Measurements from ENCODE around the gene BICD1. TPM values are rescaled to one million over a fixed set of nuclear protein-coding genes. Genes with fewer than 3 reads are reported as not detected.

The BICD1 gene
- total and polyA plus RNA-seq, 4 donors, result 6.1 to 22.9 (median 12.8) TPM

DNA sequence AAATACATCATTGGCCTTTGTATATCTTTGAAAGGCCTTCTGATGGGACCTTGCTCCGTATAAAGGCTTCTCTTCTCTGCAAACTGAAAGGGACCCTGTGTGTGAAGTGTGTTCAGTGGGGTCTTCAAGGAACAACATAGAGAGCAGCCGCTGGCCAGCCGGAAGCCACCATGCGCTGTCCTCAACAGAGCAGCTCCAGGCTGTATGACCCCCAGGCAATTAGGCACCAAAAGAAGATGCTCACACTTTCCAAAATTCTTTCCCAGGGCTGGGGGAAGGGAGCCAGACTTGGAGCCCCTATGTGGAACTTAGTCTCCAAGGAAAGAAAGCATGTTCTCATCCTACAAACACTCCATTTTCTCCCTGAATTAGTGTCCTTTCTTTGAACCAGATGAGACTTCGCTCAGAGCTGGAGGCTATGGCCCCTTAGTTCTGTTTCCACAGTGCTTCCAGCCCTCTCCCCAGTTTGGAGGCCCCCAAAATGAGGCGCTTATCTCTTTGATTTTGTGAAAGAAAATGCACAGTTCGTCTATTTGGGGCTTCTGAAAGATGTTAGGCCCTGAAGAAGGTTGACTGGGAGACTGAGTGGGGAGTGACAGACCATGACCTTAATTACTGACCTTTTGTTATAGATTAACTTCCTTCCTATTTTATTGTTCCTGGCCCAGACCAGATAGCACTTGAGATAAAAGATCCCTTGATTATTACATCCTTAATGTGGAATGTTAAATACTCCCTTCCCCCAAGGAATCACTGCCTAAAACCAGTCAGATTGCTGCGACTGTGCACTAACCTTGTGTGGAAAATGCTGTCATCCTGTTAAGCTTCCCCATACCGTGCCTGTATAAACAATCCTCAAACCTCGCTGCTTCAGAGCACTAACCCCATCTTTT is 164.4 kb downstream of the BICD1 start:
- peaks cover 0 to 19% (median 5%) of the 10 kb centered on the region in 5 donors for H3K4me1 ChIP-seq (ENCODE audit: control insufficient read depth in 5 of 5, insufficient read depth in 5 of 5, low read length in 5 of 5)
- H3K27me3 ChIP-seq (ENCODE audit: control insufficient read depth in 3 of 3, insufficient read depth in 3 of 3, low read length in 2 of 3), result no peaks in the 10 kb centered on the region
- ATAC-seq (ENCODE audit: insufficient read depth, low FRiP score), result no peak
- WGBS, 2 donors, result 66 to 68% methylated on average over 10 of the region's 10 CpGs
- peak overlapping the region in 1 of 2 donors; percentile 24 for H3K27ac ChIP-seq (ENCODE audit: low read depth in 1 of 2, low read length in 1 of 2)
- no peaks in the 10 kb centered on the region for H3K36me3 ChIP-seq (ENCODE audit: control insufficient read depth in 4 of 4, insufficient read depth in 4 of 4, low read length in 4 of 4)
- no peak overlapping the region for H3K9ac ChIP-seq (ENCODE audit: insufficient read depth in 1 of 2, low read length in 2 of 2)
- H3K4me3 ChIP-seq, result no peak overlapping the region
- no peaks in the 10 kb centered on the region for H3K9me3 ChIP-seq (ENCODE audit: control insufficient read depth in 4 of 4, insufficient read depth in 3 of 4, low read length in 3 of 4)
- peak in 2 of 3 donors; percentile 21 to 63 for DNase-seq
- TF ChIP-seq CTCF (IDR thresholded peaks at IDR 0.05; ENCODE audit: control extremely low read depth, extremely low read depth), result no peak

- H3K9ac ChIP-seq (ENCODE audit: insufficient read depth in 1 of 2, low read length in 2 of 2), result no peak overlapping the region
- no peak overlapping the region for H3K4me3 ChIP-seq
- no peak overlapping the region for H3K27ac ChIP-seq (ENCODE audit: low read depth in 1 of 2, low read length in 1 of 2)
- WGBS, 2 donors, result 93 to 96% methylated on average over 2 of the region's 2 CpGs
- H3K4me1 ChIP-seq (ENCODE audit: control insufficient read depth in 5 of 5, insufficient read depth in 5 of 5, low read length in 5 of 5), result peaks cover 0 to 19% (median 5%) of the 10 kb centered on the region in 5 donors
- no peaks in the 10 kb centered on the region for H3K36me3 ChIP-seq (ENCODE audit: control insufficient read depth in 4 of 4, insufficient read depth in 4 of 4, low read length in 4 of 4)
- no peak for ATAC-seq (ENCODE audit: insufficient read depth, low FRiP score)
- H3K9me3 ChIP-seq (ENCODE audit: control insufficient read depth in 4 of 4, insufficient read depth in 3 of 4, low read length in 3 of 4), result no peaks in the 10 kb centered on the region
- H3K27me3 ChIP-seq (ENCODE audit: control insufficient read depth in 3 of 3, insufficient read depth in 3 of 3, low read length in 2 of 3), result no peaks in the 10 kb centered on the region
- TF ChIP-seq CTCF (IDR thresholded peaks at IDR 0.05; ENCODE audit: control extremely low read depth, extremely low read depth), result no peak
- DNase-seq, result no peak
These were observed 165.8 kb downstream of the BICD1 start for GRCh38 chr12:32272465-32272864.

GRCh38 chr12:32273063-32273522 is 166.4 kb downstream of the BICD1 start:
- DNase-seq, result peak in 1 of 3 donors; percentile 28
- Histone ChIP-seq H3K4me3 (no peak overlapping the region), H3K36me3 (ENCODE audit: control insufficient read depth in 4 of 4, insufficient read depth in 4 of 4, low read length in 4 of 4) (no peaks in the 10 kb centered on the region), H3K27me3 (ENCODE audit: control insufficient read depth in 3 of 3, insufficient read depth in 3 of 3, low read length in 2 of 3) (no peaks in the 10 kb centered on the region), H3K9ac (ENCODE audit: insufficient read depth in 1 of 2, low read length in 2 of 2) (no peak overlapping the region), H3K4me1 (ENCODE audit: control insufficient read depth in 5 of 5, insufficient read depth in 5 of 5, low read length in 5 of 5) (peaks cover 0 to 19% (median 5%) of the 10 kb centered on the region in 5 donors), H3K27ac (ENCODE audit: low read depth in 1 of 2, low read length in 1 of 2) (no peak overlapping the region), H3K9me3 (ENCODE audit: control insufficient read depth in 4 of 4, insufficient read depth in 3 of 4, low read length in 3 of 4) (no peaks in the 10 kb centered on the region)
- 66 to 69% methylated on average over 4 of the region's 4 CpGs for WGBS, 2 donors
- no peak for ATAC-seq (ENCODE audit: insufficient read depth, low FRiP score)
- no peak for TF ChIP-seq CTCF (IDR thresholded peaks at IDR 0.05; ENCODE audit: control extremely low read depth, extremely low read depth)

Data from lung (tissue), 12 donors.